GM21526 (cell line): ENCODE measurements around the gene ZMAT3.
"Not testable (repeated sequence)": the region's sequence is repeated elsewhere in the genome, so short reads cannot be mapped to it uniquely, and the experiment has no call there.

Experiments used
- ATAC-seq: cut with Tn5 transposase; IDR thresholded peaks from one replicate; pipeline ENCODE4 v1.9.1; 2021; ENCODE audit warnings: moderate library complexity; ENCODE audit not compliant: unreplicated experiment, low FRiP score

ZMAT3 gene

GRCh38 chr3:179069762-179070390, 1.7 kb downstream of the ZMAT3 start:
- no peak for ATAC-seq

- no peak for ATAC-seq
Measured at GRCh38 chr3:179068779-179069530, 2.7 kb downstream of the ZMAT3 start.

DNA sequence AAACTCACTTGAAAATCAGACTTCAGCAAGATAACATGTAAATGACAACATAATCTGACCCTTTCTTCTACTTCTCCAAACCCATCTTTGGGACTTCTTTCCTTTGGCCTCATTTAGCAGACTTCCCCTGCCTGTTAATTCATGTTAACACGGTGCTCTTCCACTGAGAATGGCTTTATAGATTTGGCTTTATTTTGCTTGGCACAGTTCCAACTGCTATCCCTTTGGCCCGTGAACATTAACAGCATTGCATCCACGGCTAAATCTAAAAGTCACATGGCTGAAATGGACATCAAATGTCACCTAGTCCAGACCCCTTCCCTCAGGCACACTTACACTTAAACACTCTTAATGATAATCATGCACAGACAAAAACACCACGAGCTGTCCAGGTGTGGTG, 3.8 kb downstream of the ZMAT3 start:
- ATAC-seq = no peak

GRCh38 chr3:179067291-179067690, 4.3 kb downstream of the ZMAT3 start:
- ATAC-seq = no peak

DNA sequence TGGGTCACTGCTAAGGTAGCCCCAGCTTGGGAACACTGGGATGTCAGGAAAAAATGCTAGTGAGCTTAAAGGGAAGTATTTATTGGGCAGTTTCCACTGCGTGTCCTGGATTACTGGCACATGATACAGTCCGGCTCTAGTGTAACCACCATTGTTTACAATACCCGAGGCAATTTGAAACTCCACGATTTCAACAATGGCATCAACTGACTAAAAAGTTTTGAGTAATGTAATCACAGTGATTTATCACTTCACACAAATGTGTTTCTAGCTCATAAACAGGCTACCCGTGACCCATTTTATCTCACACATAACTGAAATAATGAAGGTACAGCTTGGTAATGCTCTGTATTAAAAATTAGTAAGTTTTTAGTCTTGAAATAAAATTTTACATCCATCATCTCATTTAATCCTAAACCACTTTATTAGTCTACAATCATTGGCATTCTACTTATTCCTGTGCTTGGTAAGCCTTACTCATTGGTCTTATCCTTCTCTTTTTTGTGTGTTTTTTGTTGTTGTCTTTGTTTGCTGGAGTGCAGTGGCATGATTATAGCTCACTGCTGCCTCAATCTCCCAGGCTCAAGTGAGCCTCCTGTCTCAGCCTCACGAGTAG, 7.6 kb downstream of the ZMAT3 start:
- no peak for ATAC-seq

GRCh38 chr3:179056326-179056725, 15.3 kb downstream of the ZMAT3 start:
- no peak for ATAC-seq

DNA sequence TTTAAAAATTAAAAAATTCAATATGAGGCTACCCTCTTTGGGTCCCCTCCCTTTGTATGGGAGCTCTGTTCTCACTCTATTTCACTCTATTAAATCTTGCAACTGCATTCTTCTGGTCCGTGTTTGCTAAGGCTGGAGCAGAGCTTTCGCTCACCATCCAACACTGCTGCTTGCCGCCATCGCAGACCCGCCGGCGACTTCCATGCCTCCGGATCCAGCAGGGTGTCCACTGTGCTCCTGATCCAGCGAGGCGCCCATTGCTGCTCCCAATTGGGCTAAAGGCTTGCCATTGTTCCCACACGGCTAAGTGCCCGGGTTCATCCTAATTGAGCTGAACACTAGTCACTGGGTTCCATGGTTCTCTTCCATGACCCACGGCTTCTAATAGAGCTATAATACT, 17.0 kb downstream of the ZMAT3 start:
- not testable (repeated sequence) for ATAC-seq

DNA sequence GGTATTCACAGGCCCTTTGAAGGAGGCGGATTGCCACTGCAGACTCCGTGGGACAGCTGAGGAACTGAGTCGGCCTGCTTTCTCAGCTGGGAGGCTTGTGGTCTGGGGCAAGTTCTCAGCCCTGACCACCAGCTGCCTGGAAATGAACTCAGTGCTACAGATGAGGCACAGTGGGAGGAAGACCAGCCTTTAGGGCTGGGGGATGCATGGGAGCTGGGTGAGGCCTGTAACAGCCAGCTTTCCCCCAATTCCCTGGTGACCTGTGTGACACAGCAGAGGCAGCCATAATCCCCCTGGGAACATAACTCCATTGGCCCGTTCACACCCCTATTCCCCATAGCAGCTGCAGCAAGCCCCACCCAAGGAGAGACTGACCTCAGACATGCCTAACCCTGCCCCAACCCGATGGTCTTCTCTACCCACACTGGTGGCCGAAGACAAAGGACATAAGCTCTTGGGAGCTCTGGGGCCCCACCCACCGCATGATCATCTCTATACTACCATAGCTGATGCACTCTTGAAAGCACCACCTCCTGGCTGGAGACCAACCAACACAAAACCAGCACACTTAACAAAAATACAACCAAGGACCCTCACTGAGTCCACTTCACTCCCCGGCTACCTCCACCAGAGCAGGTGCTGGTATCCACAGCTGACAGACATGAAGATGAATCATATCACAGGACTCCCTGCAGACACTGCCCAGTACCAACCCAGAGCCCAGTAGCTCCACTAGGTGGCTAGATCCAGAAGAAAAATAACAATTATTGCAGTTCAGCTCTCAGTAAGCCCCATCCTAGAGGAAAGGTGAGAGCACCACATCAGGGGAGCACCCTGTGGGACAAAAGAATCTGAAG, 24.9 kb downstream of the ZMAT3 start:
- peak; percentile 79 for ATAC-seq

- peak; percentile 71 for ATAC-seq
Measured at GRCh38 chr3:179045719-179046402, 25.7 kb downstream of the ZMAT3 start.

DNA sequence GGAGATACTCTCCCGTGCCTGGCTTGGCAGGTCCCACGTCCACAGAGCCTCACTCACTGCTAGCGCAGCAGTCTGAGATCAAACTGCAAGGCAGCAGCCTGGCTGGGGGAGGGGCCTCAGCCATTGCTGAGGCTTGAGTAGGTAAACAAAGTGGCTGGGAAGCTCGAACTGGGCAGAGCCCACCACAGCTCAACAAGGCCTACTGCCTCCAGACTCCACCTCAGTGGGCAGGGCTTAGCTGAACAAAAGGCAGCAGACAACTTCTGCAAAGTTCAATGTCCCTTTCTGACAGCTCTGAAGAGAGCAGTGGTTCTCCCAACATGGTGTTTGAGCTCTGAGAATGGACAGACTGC, 32.7 kb downstream of the ZMAT3 start:
- ATAC-seq = not testable (repeated sequence)

DNA sequence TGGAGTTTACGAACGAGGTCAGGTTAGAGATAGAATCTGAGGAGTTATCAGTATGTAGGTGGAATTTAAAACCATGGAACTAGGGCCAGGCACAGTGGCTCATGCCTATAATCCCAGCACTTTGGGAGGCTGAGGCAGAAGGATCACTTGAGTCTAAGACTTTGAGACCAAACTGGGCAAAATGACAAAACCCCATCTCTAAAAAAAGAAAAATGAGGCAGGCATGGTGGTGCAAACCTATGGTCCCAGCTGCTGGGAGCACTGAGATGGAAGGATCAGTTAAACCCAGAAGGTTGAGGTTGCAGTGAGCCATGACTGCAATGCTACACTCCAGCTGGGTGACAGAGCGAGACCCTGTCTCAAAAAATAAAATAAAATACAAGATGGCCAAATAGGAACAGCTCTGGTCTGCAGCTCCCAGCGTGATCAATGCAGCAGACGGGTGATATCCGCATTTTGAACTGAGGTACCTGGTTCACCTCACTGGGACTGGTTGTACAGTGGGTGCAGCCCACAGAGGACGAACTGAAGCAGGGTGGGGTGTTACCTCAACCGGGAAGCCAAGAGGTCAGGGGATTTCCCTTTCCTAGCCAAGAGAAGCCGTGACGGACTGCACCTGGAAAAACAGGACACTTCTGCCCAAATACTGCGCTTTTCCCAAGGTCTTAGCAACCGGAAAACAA, 33.3 kb downstream of the ZMAT3 start:
- ATAC-seq = no peak

DNA sequence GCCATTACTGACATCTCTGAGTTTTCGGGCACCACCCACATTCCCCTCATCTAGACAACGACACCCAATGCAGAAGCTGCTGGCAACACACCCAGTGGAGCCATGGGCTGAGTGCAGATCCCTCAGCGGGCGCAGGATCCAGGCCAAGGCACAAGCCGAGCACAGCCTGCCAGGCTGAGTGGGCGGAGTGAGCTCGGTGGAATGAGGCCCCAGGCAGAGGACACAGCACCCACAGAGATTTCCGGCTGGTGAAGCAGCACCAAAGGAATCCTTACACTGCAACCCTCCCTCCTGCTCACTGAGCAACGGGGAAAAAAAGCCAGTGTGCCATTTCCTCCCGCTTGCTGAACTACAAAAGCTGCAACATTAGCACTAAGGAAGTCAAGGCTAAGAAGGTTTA, 34.3 kb downstream of the ZMAT3 start:
- no peak for ATAC-seq

- ATAC-seq = no peak
Measured at GRCh38 chr3:179036626-179037300, 34.8 kb downstream of the ZMAT3 start.

DNA sequence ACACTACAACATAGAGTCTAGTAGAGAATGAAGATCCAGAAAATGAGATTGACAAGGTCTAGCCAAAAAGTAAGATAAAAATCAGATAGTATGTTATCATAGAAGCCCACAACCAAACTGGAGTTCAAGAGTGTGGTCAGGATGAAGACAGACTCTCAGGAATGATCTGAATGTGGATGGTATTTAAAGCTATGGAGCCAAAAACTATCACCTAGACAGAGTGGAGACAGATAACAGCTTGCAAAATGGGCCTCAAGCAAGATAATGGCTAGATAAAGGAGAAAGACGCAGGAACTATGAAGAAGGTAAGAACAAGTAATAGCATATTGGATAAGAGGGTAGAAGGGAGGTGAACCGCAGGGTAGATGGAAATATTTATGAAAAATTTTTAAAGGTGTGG, 35.4 kb downstream of the ZMAT3 start:
- ATAC-seq = no peak

DNA sequence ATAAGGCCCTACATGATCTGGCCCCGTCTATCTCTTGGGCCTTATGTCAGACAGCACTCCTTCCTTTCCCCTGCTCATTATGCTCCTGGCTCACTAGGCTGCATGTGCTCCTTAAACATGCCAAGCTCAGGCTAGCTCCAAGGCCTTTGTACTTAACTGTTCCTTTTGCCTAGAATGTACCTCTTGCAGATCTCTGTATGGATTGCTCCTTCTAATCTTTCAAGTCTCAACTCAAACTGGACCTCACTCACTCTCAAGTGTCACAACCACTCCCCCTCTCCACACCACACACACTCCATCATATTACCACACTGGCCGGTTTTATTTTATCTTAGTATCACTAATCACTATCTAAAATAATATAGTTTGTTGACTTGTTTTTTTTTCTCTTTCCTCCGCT, 36.4 kb downstream of the ZMAT3 start:
- no peak for ATAC-seq

GRCh38 chr3:179033304-179033657, 38.3 kb downstream of the ZMAT3 start:
- ATAC-seq = not testable (repeated sequence)

- not testable (repeated sequence) for ATAC-seq
Measured at GRCh38 chr3:179032454-179033303, 38.9 kb downstream of the ZMAT3 start.

DNA sequence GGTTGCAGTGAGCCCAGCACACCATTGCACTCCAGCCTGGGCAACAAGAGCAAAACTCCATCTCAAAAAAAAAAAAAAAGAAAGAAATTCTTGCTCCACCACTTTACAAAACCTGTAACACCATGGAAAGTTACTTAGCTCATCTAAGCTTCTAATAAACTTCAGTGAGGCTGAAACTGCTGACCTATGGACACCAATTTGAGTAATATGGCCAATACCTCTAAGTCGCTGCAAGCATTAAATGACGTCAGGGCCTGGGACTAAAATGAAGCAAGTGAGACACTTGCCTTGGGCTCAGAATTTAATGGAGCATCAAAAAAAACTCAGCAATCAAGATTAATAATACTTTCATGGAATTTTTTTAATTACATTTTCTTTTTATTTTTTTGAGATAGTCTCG, 42.5 kb downstream of the ZMAT3 start:
- no peak for ATAC-seq

GRCh38 chr3:179028408-179028807, 43.2 kb downstream of the ZMAT3 start:
- ATAC-seq = no peak
